ENCODE data around the gene SRGAP1.

Gene SRGAP1

DNA sequence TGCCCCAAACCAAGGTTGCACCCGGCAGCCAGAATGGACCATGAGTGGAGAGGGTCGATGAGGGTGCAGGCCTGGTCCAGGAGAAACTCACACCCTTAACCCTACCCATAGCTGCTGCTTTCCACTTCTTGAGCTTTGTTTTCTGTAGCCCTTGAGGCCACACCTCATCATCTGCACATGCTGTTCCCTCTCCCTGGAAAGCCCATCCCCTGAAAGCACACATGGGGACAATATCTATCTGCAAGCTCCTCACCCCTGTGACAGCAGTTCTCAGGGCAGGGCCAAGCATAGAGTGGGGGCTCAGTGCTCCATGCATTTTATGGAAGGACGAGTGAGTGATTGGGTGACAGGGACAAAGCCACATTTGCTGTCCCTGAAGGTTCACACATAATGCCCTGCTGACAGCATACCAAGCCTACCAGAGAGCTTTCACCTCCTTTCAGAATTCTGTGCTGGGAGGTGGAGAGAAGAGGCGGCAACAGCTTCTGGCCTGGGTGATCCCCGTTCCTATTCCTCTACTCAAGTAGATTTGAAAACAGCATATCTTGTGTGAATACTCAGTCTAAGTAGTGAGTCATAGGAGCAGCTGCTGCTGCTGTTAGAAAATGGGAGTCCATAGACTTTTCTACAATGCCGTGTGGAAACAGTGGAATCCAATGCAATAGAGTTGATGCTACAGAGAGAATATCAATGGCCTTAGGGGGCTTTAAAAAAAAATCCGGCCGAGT lies 44.6 kb downstream of the SRGAP1 start:
- H3K27ac Mint-ChIP-seq: peak overlapping the region in 2 of 3 experiments; percentile 20 to 68
- no peaks in the 10 kb centered on the region for H3K27me3 Mint-ChIP-seq (ENCODE audit: low read depth)
- H3K4me3 Mint-ChIP-seq: no peak overlapping the region
- H3K36me3 Mint-ChIP-seq (ENCODE audit: low read depth): peaks cover 22% of the 10 kb centered on the region
- H3K9me3 Mint-ChIP-seq: no peaks in the 10 kb centered on the region
- TF ChIP-seq, protein P1, sequence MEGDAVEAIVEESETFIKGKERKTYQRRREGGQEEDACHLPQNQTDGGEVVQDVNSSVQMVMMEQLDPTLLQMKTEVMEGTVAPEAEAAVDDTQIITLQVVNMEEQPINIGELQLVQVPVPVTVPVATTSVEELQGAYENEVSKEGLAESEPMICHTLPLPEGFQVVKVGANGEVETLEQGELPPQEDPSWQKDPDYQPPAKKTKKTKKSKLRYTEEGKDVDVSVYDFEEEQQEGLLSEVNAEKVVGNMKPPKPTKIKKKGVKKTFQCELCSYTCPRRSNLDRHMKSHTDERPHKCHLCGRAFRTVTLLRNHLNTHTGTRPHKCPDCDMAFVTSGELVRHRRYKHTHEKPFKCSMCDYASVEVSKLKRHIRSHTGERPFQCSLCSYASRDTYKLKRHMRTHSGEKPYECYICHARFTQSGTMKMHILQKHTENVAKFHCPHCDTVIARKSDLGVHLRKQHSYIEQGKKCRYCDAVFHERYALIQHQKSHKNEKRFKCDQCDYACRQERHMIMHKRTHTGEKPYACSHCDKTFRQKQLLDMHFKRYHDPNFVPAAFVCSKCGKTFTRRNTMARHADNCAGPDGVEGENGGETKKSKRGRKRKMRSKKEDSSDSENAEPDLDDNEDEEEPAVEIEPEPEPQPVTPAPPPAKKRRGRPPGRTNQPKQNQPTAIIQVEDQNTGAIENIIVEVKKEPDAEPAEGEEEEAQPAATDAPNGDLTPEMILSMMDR (IDR thresholded peaks at IDR 0.05; ENCODE audit: unreplicated experiment in 3 of 3): no peak
- peaks cover 33% of the 10 kb centered on the region for H3K4me1 Mint-ChIP-seq

DNA sequence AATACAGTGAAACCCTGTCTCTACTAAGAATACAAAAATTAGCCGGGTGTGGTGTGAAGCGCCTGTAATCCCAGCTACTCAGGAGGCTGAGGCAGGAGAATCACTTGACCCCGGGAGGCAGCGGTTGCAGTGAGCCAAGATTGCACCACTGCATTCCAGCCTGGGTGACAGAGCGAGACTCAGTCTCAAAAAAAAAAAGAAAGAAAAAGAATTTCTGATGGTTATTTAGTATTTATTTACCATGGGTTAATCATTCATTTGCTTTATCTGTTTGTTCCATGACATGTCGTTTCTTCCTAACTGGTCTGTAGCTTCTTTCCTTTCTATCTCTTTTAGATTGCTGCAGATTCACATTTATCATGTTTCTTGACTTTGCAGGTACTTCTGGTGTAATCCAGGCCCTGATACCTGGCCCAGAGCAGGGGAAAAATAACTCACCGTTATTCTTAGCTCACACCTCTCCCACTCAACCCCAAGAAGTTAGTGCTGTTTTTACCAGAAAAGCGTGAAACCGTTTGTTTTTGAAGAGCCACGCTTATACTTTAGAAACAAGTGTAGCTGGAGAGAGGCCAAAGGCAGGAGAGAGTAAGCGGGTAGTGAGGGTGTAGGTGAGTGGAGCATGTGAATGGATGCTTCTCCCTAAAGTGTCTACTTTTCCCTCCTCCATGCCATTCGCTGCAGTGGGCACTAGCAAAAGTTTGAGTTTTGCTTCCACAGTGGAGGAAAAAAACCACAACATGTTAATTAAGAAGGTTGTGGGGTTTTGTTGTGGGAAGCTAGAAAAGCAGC lies 45.4 kb downstream of the SRGAP1 start:
- Mint-ChIP-seq H3K27me3 (ENCODE audit: low read depth) (no peaks in the 10 kb centered on the region), H3K4me3 (no peak overlapping the region), H3K27ac (no peak overlapping the region), H3K4me1 (peaks cover 33% of the 10 kb centered on the region), H3K9me3 (no peaks in the 10 kb centered on the region), H3K36me3 (ENCODE audit: low read depth) (peaks cover 17% of the 10 kb centered on the region)
- TF ChIP-seq, protein P1 (IDR thresholded peaks at IDR 0.05; ENCODE audit: unreplicated experiment in 3 of 3): no peak

DNA sequence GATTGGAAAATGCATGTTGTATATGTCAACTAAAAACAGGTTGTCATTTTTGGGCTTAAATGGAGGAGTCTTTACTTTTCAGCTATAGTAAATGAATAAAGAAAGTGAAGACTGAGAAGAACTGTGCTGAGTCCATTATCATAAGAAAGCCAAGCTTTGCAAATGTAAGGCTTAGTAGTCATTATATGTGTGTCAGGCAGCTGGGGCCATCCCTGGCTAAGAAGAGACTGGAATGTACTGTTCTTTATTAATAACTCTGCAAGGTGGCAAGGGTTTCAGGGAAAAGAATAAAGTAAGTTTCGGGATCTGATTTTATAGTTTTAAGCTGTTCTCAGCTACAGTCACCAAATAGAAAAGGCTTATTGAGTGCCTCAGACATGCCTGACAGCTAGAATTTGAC lies 48.7 kb downstream of the SRGAP1 start:
- TF ChIP-seq, protein P1 (IDR thresholded peaks at IDR 0.05; ENCODE audit: unreplicated experiment in 3 of 3): no peak
- H3K4me1 Mint-ChIP-seq: peaks cover 38% of the 10 kb centered on the region
- H3K27ac Mint-ChIP-seq: peak overlapping the region; percentile 39 to 61 (median 42)
- no peaks in the 10 kb centered on the region for H3K9me3 Mint-ChIP-seq
- no peaks in the 10 kb centered on the region for H3K27me3 Mint-ChIP-seq (ENCODE audit: low read depth)
- H3K36me3 Mint-ChIP-seq (ENCODE audit: low read depth): peaks cover 2% of the 10 kb centered on the region
- H3K4me3 Mint-ChIP-seq: no peak overlapping the region

DNA sequence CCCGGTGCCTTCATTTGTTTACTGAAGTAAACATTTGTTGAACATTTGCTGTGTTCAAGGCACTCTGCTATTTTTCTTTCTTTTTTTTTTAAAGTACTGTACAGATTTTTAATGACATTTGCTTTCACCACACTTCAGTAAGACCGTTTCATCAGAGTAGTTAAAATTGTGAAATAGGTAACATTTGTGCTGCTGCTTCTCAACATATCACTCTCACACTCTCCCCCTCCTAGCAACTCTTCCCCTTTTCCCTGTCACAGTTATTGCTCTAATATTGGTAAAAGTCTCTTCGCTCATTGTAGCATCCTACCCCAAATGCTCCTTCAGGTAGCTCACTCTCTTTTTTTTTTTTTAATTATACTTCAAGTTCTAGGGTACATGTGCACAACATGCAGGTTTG lies 49.6 kb downstream of the SRGAP1 start:
- TF ChIP-seq, protein P1 (IDR thresholded peaks at IDR 0.05; ENCODE audit: unreplicated experiment in 3 of 3): no peak
- H3K9me3 Mint-ChIP-seq: no peaks in the 10 kb centered on the region
- peak overlapping the region in 1 of 3 experiments; percentile 6 for H3K4me3 Mint-ChIP-seq
- H3K36me3 Mint-ChIP-seq (ENCODE audit: low read depth): no peaks in the 10 kb centered on the region
- H3K27me3 Mint-ChIP-seq (ENCODE audit: low read depth): no peaks in the 10 kb centered on the region
- H3K27ac Mint-ChIP-seq: no peak overlapping the region
- H3K4me1 Mint-ChIP-seq: peaks cover 29% of the 10 kb centered on the region

DNA sequence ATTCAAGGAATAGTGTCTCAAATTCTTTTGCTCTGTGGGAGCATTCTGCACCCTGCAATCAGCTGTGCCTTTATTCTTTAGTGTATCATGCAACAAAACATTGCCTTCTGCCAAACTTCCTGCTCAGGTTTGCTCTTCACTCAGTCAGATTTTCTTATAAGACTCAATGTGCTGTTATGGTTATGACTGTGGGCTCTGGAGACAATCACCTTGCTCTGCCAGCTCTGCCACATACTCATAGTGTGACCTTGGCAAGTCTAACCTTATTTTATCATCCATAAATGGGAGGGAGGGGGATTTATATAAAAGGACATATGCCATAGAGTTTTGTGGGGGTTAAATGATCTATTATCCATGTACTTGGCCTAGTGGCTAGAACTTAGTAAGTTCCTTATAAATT lies 51.3 kb downstream of the SRGAP1 start:
- no peak overlapping the region for H3K4me3 Mint-ChIP-seq
- H3K27ac Mint-ChIP-seq: no peak overlapping the region
- H3K27me3 Mint-ChIP-seq (ENCODE audit: low read depth): no peaks in the 10 kb centered on the region
- no peaks in the 10 kb centered on the region for H3K9me3 Mint-ChIP-seq
- H3K4me1 Mint-ChIP-seq: peaks cover 31% of the 10 kb centered on the region
- TF ChIP-seq, protein P1 (IDR thresholded peaks at IDR 0.05; ENCODE audit: unreplicated experiment in 3 of 3): no peak
- no peaks in the 10 kb centered on the region for H3K36me3 Mint-ChIP-seq (ENCODE audit: low read depth)

Data from nephron (organoid).